Measurements from ENCODE around the gene RNF166. TPM values are rescaled to one million over a fixed set of nuclear protein-coding genes. Genes with fewer than 3 reads are reported as not detected.
A peak's percentile ranks its signal among the peaks of the same experiment; 100 is the strongest.

The RNF166 gene
- total and polyA plus RNA-seq, 2 experiments from 2014 or later = 33.5 to 34.2 TPM

DNA sequence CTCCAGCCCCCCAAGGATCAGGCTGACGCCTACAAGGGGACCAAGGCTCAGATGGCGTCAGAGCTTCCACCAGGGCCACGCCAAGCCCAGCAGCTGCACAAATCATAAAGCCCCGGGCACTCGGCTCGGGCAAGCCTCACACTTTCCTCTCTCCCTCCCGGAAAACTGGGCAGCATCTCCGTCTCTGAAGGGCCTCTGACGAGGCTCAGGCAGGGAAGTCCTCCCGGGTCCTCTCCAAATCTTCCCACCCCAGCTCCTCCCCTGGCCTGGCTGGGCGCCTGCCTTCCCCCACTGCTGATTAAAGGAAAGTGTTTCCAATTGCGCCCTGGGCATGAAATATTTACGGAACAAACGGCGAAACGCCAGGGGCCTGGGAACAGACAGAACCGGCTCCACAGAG, 40.3 kb upstream of the RNF166 start:
- Histone ChIP-seq H3K4me1 (ENCODE audit: low read depth) (no peaks in the 10 kb centered on the region), H3K27ac (no peak overlapping the region)
- DNase-seq (ENCODE audit: low read depth in 1 of 2, low spot score in 1 of 2) = peak in 1 of 2 donors; percentile 51

GRCh38 chr16:88744577-88745521, 38.6 kb upstream of the RNF166 start:
- DNase-seq (ENCODE audit: low read depth in 1 of 2, low spot score in 1 of 2) = no peak
- H3K9me3 ChIP-seq (ENCODE audit: low read depth) = no peaks in the 10 kb centered on the region
- no peak overlapping the region for H3K4me3 ChIP-seq
- no peak overlapping the region for H3K27ac ChIP-seq
- no peaks in the 10 kb centered on the region for H3K27me3 ChIP-seq
- H3K36me3 ChIP-seq = no peaks in the 10 kb centered on the region
- TF ChIP-seq, protein P1, sequence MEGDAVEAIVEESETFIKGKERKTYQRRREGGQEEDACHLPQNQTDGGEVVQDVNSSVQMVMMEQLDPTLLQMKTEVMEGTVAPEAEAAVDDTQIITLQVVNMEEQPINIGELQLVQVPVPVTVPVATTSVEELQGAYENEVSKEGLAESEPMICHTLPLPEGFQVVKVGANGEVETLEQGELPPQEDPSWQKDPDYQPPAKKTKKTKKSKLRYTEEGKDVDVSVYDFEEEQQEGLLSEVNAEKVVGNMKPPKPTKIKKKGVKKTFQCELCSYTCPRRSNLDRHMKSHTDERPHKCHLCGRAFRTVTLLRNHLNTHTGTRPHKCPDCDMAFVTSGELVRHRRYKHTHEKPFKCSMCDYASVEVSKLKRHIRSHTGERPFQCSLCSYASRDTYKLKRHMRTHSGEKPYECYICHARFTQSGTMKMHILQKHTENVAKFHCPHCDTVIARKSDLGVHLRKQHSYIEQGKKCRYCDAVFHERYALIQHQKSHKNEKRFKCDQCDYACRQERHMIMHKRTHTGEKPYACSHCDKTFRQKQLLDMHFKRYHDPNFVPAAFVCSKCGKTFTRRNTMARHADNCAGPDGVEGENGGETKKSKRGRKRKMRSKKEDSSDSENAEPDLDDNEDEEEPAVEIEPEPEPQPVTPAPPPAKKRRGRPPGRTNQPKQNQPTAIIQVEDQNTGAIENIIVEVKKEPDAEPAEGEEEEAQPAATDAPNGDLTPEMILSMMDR (IDR thresholded peaks at IDR 0.05; ENCODE audit: low read depth, low read length) = no peak
- H3K4me1 ChIP-seq (ENCODE audit: low read depth) = no peaks in the 10 kb centered on the region

More for the DNA sequence above, 40.3 kb upstream of the RNF166 start:
- H3K27me3 ChIP-seq = no peaks in the 10 kb centered on the region
- no peaks in the 10 kb centered on the region for H3K9me3 ChIP-seq (ENCODE audit: low read depth)
- H3K36me3 ChIP-seq = no peaks in the 10 kb centered on the region
- TF ChIP-seq, protein P1 (IDR thresholded peaks at IDR 0.05; ENCODE audit: low read depth, low read length) = no peak
- H3K4me3 ChIP-seq = no peak overlapping the region

GRCh38 chr16:88743693-88744576, 37.7 kb upstream of the RNF166 start:
- no peaks in the 10 kb centered on the region for H3K9me3 ChIP-seq (ENCODE audit: low read depth)
- H3K27ac ChIP-seq = no peak overlapping the region
- H3K4me1 ChIP-seq (ENCODE audit: low read depth) = no peaks in the 10 kb centered on the region
- H3K27me3 ChIP-seq = no peaks in the 10 kb centered on the region
- H3K4me3 ChIP-seq = no peak overlapping the region
- no peaks in the 10 kb centered on the region for H3K36me3 ChIP-seq
- TF ChIP-seq, protein P1 (IDR thresholded peaks at IDR 0.05; ENCODE audit: low read depth, low read length) = peak; percentile 88
- peak; percentile 78 to 85 for DNase-seq (ENCODE audit: low read depth in 1 of 2, low spot score in 1 of 2)

GRCh38 chr16:88742896-88743605, 36.8 kb upstream of the RNF166 start:
- Histone ChIP-seq H3K36me3 (no peaks in the 10 kb centered on the region), H3K27me3 (no peaks in the 10 kb centered on the region), H3K27ac (no peak overlapping the region), H3K4me3 (no peak overlapping the region), H3K4me1 (ENCODE audit: low read depth) (no peaks in the 10 kb centered on the region), H3K9me3 (ENCODE audit: low read depth) (no peaks in the 10 kb centered on the region)
- no peak for DNase-seq (ENCODE audit: low read depth in 1 of 2, low spot score in 1 of 2)
- TF ChIP-seq, protein P1 (IDR thresholded peaks at IDR 0.05; ENCODE audit: low read depth, low read length) = no peak

DNA sequence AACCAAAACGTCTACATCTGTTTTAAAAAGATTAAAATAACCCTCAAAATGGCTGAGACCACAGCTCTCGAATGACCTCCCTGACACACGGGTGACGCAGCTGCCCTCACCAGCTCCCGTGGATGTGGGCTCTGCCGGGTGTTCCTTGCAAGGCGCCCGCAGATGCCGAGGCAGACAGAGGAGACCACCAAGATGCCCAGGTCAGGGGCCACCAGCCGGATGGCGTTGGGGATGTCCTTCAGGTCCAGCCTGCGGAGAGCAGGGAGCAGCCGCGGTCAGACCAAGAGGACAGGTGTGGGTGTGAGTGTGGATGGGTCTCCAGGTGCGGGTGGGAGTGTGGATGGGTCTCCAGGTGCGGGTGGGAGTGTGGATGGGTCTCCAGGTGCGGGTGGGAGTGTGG, 35.2 kb upstream of the RNF166 start:
- no peaks in the 10 kb centered on the region for H3K4me1 ChIP-seq (ENCODE audit: low read depth)
- no peak overlapping the region for H3K27ac ChIP-seq
- no peaks in the 10 kb centered on the region for H3K27me3 ChIP-seq
- no peaks in the 10 kb centered on the region for H3K9me3 ChIP-seq (ENCODE audit: low read depth)
- TF ChIP-seq, protein P1 (IDR thresholded peaks at IDR 0.05; ENCODE audit: low read depth, low read length) = no peak
- H3K36me3 ChIP-seq = no peaks in the 10 kb centered on the region
- no peak overlapping the region for H3K4me3 ChIP-seq
- DNase-seq (ENCODE audit: low read depth in 1 of 2, low spot score in 1 of 2) = no peak

Measured in cardiac muscle cell (in vitro differentiated cells and primary cell).